ENCODE measurements around the gene DNAJB1. TPM values are rescaled to one million over a fixed set of nuclear protein-coding genes. Genes with fewer than 3 reads are reported as not detected.

DNAJB1 gene
- total RNA-seq, 1 donor from 2014 or later = 53.9 TPM

- DNase-seq = peak; percentile 60
- Mint-ChIP-seq H3K27me3 (ENCODE audit: unreplicated experiment) (no peaks in the 10 kb centered on the region), H3K9me3 (ENCODE audit: unreplicated experiment) (peaks cover 2% of the 10 kb centered on the region), H3K4me3 (ENCODE audit: unreplicated experiment) (peak overlapping the region; percentile 23), H3K4me1 (ENCODE audit: low read depth, unreplicated experiment) (peaks cover 10% of the 10 kb centered on the region), H3K27ac (ENCODE audit: unreplicated experiment) (peak overlapping the region; percentile 76), H3K36me3 (ENCODE audit: unreplicated experiment) (no peaks in the 10 kb centered on the region)
- no peak for TF ChIP-seq CTCF (IDR thresholded peaks at IDR 0.05; ENCODE audit: partially characterized antibody, unreplicated experiment)
Observed at GRCh38 chr19:14561847-14562351, 43.7 kb upstream of the DNAJB1 start.

GRCh38 chr19:14561249-14561648 is 43.1 kb upstream of the DNAJB1 start:
- Mint-ChIP-seq H3K36me3 (ENCODE audit: unreplicated experiment) (no peaks in the 10 kb centered on the region), H3K4me3 (ENCODE audit: unreplicated experiment) (no peak overlapping the region), H3K4me1 (ENCODE audit: low read depth, unreplicated experiment) (peaks cover 10% of the 10 kb centered on the region), H3K27ac (ENCODE audit: unreplicated experiment) (no peak overlapping the region), H3K9me3 (ENCODE audit: unreplicated experiment) (peaks cover 2% of the 10 kb centered on the region), H3K27me3 (ENCODE audit: unreplicated experiment) (peaks cover 4% of the 10 kb centered on the region)
- no peak for TF ChIP-seq CTCF (IDR thresholded peaks at IDR 0.05; ENCODE audit: partially characterized antibody, unreplicated experiment)
- DNase-seq = no peak

- TF ChIP-seq CTCF (IDR thresholded peaks at IDR 0.05; ENCODE audit: partially characterized antibody, unreplicated experiment) = no peak
- DNase-seq = no peak
- Mint-ChIP-seq H3K4me1 (ENCODE audit: low read depth, unreplicated experiment) (peaks cover 10% of the 10 kb centered on the region), H3K27ac (ENCODE audit: unreplicated experiment) (peak overlapping the region; percentile 72), H3K27me3 (ENCODE audit: unreplicated experiment) (peaks cover 6% of the 10 kb centered on the region), H3K4me3 (ENCODE audit: unreplicated experiment) (no peak overlapping the region), H3K9me3 (ENCODE audit: unreplicated experiment) (peaks cover 2% of the 10 kb centered on the region), H3K36me3 (ENCODE audit: unreplicated experiment) (no peaks in the 10 kb centered on the region)
Observed at GRCh38 chr19:14560776-14561108, 42.5 kb upstream of the DNAJB1 start.

- H3K4me3 Mint-ChIP-seq (ENCODE audit: unreplicated experiment) = no peak overlapping the region
- TF ChIP-seq CTCF (IDR thresholded peaks at IDR 0.05; ENCODE audit: partially characterized antibody, unreplicated experiment) = no peak
- peaks cover 10% of the 10 kb centered on the region for H3K4me1 Mint-ChIP-seq (ENCODE audit: low read depth, unreplicated experiment)
- H3K27ac Mint-ChIP-seq (ENCODE audit: unreplicated experiment) = peak overlapping the region; percentile 72
- H3K36me3 Mint-ChIP-seq (ENCODE audit: unreplicated experiment) = no peaks in the 10 kb centered on the region
- H3K27me3 Mint-ChIP-seq (ENCODE audit: unreplicated experiment) = peaks cover 6% of the 10 kb centered on the region
- DNase-seq = no peak
- peaks cover 2% of the 10 kb centered on the region for H3K9me3 Mint-ChIP-seq (ENCODE audit: unreplicated experiment)
Observed at GRCh38 chr19:14559916-14560775, 41.9 kb upstream of the DNAJB1 start.
